Neuronal stem cell (in vitro differentiated cells): ENCODE measurements around the gene ZNF692.
"Not testable (repeated sequence)": the region's sequence is repeated elsewhere in the genome, so short reads cannot be mapped to it uniquely, and the experiment has no call there.

Experiments
- DNase-seq: peaks from one replicate; pipeline ENCODE4 v3.0.0-alpha.2; 2013; ENCODE audit warnings: low spot score
- H2AFZ ChIP-seq: one replicate; pipeline ENCODE4 v1.6.1; 2013; ENCODE audit warnings: mild to moderate bottlenecking, low read length, inconsistent platforms
- H2AK5ac ChIP-seq: 2 replicates; pipeline ENCODE4 v1.6.1; 2013; ENCODE audit warnings: low read depth, mild to moderate bottlenecking, inconsistent platforms, low read length, moderate library complexity, mixed read lengths
- H2BK120ac ChIP-seq: 2 replicates; pipeline ENCODE4 v1.6.1; 2013; ENCODE audit warnings: low read depth, mild to moderate bottlenecking, inconsistent platforms, low read length, moderate library complexity, mixed read lengths
- H2BK12ac ChIP-seq: one replicate; pipeline ENCODE4 v1.6.1; 2013; ENCODE audit warnings: low read length, inconsistent platforms
- H2BK15ac ChIP-seq: 2 replicates; pipeline ENCODE4 v1.6.1; 2013; ENCODE audit warnings: mild to moderate bottlenecking, low read length, inconsistent platforms, mixed read lengths
- H2BK5ac ChIP-seq: one replicate; pipeline ENCODE4 v1.6.1; 2013; ENCODE audit warnings: inconsistent platforms, mild to moderate bottlenecking, low read length, moderate library complexity
- H3K14ac ChIP-seq: one replicate; pipeline ENCODE4 v1.6.1; 2013; ENCODE audit warnings: low read length, inconsistent platforms
- H3K18ac ChIP-seq: 2 replicates; pipeline ENCODE4 v1.6.1; 2013; ENCODE audit warnings: low read length, inconsistent platforms
- H3K23ac ChIP-seq: 2 replicates; pipeline ENCODE4 v1.6.1; 2013; ENCODE audit warnings: low read depth, mild to moderate bottlenecking, mixed read lengths, low read length, inconsistent platforms; ENCODE audit not compliant: poor library complexity
- H3K27ac ChIP-seq: replicated peaks from 3 replicates; pipeline ENCODE4 v1.5.1; 2013; ENCODE audit warnings: low read length, inconsistent platforms
- H3K27me3 ChIP-seq, 3 experiments: 2 replicates each; pipeline ENCODE4 v1.6.1; 2013; ENCODE audit warnings: low read length in 3 of 3, mild to moderate bottlenecking in 2 of 3, inconsistent platforms in 1 of 3, low read depth in 1 of 3, mixed read lengths in 1 of 3, moderate library complexity in 1 of 3; ENCODE audit not compliant: control insufficient read depth in 3 of 3, insufficient read depth in 3 of 3
- H3K36me3 ChIP-seq, 2 donors: replicated peaks in 1 of 2; 2 replicates each; pipeline ENCODE4 v1.6.1; 2013; ENCODE audit warnings: low read length in 2 of 2; ENCODE audit not compliant: control insufficient read depth in 2 of 2, insufficient read depth in 2 of 2
- H3K4ac ChIP-seq: 2 replicates; pipeline ENCODE4 v1.6.1; 2013; ENCODE audit warnings: inconsistent platforms, mild to moderate bottlenecking, low read length, moderate library complexity
- H3K4me1 ChIP-seq, 2 donors: 1 replicate in 1 of 2; 2 replicates in 1 of 2; pipeline ENCODE4 v1.6.1; 2013; ENCODE audit warnings: low read length in 2 of 2, low read depth in 1 of 2; ENCODE audit not compliant: control insufficient read depth in 2 of 2, insufficient read depth in 1 of 2
- H3K4me2 ChIP-seq: one replicate; pipeline ENCODE4 v1.6.1; 2013; ENCODE audit warnings: mild to moderate bottlenecking, low read length, inconsistent platforms; ENCODE audit not compliant: insufficient read depth, poor library complexity, severe bottlenecking
- H3K4me3 ChIP-seq, 2 donors: 2 replicates each; pipeline ENCODE4 v1.5.1; 2013; ENCODE audit warnings: low read length in 2 of 2, mild to moderate bottlenecking in 2 of 2, inconsistent platforms in 1 of 2, moderate library complexity in 1 of 2
- H3K79me1 ChIP-seq: one replicate; pipeline ENCODE4 v1.6.1; 2013; ENCODE audit warnings: low read depth, mild to moderate bottlenecking, inconsistent platforms, low read length, moderate library complexity
- H3K9ac ChIP-seq: one replicate; pipeline ENCODE4 v1.6.1; 2013; ENCODE audit warnings: mild to moderate bottlenecking, low read depth, low read length, inconsistent platforms; ENCODE audit not compliant: poor library complexity
- H3K9me3 ChIP-seq, 2 donors: replicated peaks in 1 of 2; 2 replicates each; pipeline versions ENCODE3 to v1.6.1; 2013; ENCODE audit warnings: low read length in 2 of 2, mild to moderate bottlenecking in 2 of 2, inconsistent platforms in 1 of 2, low read depth in 1 of 2, mixed read lengths in 1 of 2, moderate library complexity in 1 of 2; ENCODE audit not compliant: control insufficient read depth in 2 of 2, insufficient read depth in 1 of 2
- H4K8ac ChIP-seq: one replicate; pipeline ENCODE4 v1.6.1; 2013; ENCODE audit warnings: low read depth, mild to moderate bottlenecking, inconsistent platforms, low read length, moderate library complexity
- H4K91ac ChIP-seq: one replicate; pipeline ENCODE4 v1.6.1; 2013; ENCODE audit warnings: low read length, low read depth, mild to moderate bottlenecking, inconsistent platforms; ENCODE audit not compliant: poor library complexity
- WGBS, 2 donors: extraction: QIAGEN DNeasy Blood & Tissue Kit; methylation state at CpG; one replicate each; pipeline ENCODE4 v1.1.7; 2013; ENCODE audit warnings: missing lambda C conversion rate in 2 of 2, mixed read lengths in 1 of 2; ENCODE audit not compliant: insufficient read length in 2 of 2, insufficient replicate concordance in 1 of 2; ENCODE audit errors: extremely low coverage in 2 of 2; 5-methylcytosine and 5-hydroxymethylcytosine counted together

The ZNF692 gene

GRCh38 chr1:248890549-248891498 is 31.9 kb upstream of the ZNF692 start:
- Histone ChIP-seq H2BK120ac (no peak overlapping the region), H2BK12ac (peak overlapping the region; percentile 76), H3K27ac (no peak overlapping the region), H3K9me3 (no peaks in the 10 kb centered on the region), H3K79me1 (no peaks in the 10 kb centered on the region), H4K91ac (peak overlapping the region; percentile 83), H2AK5ac (peak overlapping the region; percentile 35), H3K4me3 (peak overlapping the region in 1 of 2 donors; percentile 70), H3K9ac (no peak overlapping the region), H4K8ac (no peak overlapping the region), H3K14ac (peak overlapping the region; percentile 91), H3K4me2 (no peak overlapping the region), H3K27me3 (no peaks in the 10 kb centered on the region), H3K4me1 (peaks cover 1 to 5% of the 10 kb centered on the region in 2 donors), H2AFZ (no peak overlapping the region), H3K36me3 (no peaks in the 10 kb centered on the region), H3K23ac (peak overlapping the region; percentile 56), H2BK5ac (no peak overlapping the region), H3K4ac (no peak overlapping the region), H3K18ac (peak overlapping the region; percentile 70), H2BK15ac (peak overlapping the region; percentile 27)
- WGBS, 2 donors = 100% methylated on average over 5 of the region's 9 CpGs; no CpG with 5 or more reads in 1 of the 2 donors
- DNase-seq = no peak

- not testable (repeated sequence) for H3K4me2 ChIP-seq, H3K9ac ChIP-seq, H2BK15ac ChIP-seq, H3K14ac ChIP-seq, H2BK5ac ChIP-seq, H3K27ac ChIP-seq, H2BK12ac ChIP-seq, DNase-seq, H3K4me3 ChIP-seq, H2BK120ac ChIP-seq, H3K23ac ChIP-seq, H3K4ac ChIP-seq, H4K8ac ChIP-seq, H3K36me3 ChIP-seq, H4K91ac ChIP-seq, H2AK5ac ChIP-seq, H3K9me3 ChIP-seq, H2AFZ ChIP-seq, H3K27me3 ChIP-seq, H3K18ac ChIP-seq, H3K79me1 ChIP-seq, H3K4me1 ChIP-seq
- no CpG with 5 or more reads among the region's 10 CpGs for WGBS, 2 donors
These were observed 31.0 kb upstream of the ZNF692 start for GRCh38 chr1:248889914-248890243.

- no peaks in the 10 kb centered on the region for H3K27me3 ChIP-seq
- H2BK5ac ChIP-seq = no peak overlapping the region
- no CpG with 5 or more reads among the region's 1 CpG for WGBS, 2 donors
- no peak overlapping the region for H3K18ac ChIP-seq
- H3K9ac ChIP-seq = no peak overlapping the region
- peak overlapping the region; percentile 66 for H2AFZ ChIP-seq
- H3K79me1 ChIP-seq = no peaks in the 10 kb centered on the region
- no peak overlapping the region for H2BK12ac ChIP-seq
- H4K91ac ChIP-seq = no peak overlapping the region
- H3K4me1 ChIP-seq = peaks cover 1 to 5% of the 10 kb centered on the region in 2 donors
- no peak overlapping the region for H4K8ac ChIP-seq
- H3K27ac ChIP-seq = peak overlapping the region; percentile 1
- no peaks in the 10 kb centered on the region for H3K9me3 ChIP-seq
- DNase-seq = no peak
- no peaks in the 10 kb centered on the region for H3K36me3 ChIP-seq
- H3K14ac ChIP-seq = no peak overlapping the region
- H3K4me3 ChIP-seq = no peak overlapping the region
- no peak overlapping the region for H2AK5ac ChIP-seq
- no peak overlapping the region for H3K4me2 ChIP-seq
- H2BK120ac ChIP-seq = no peak overlapping the region
- H2BK15ac ChIP-seq = no peak overlapping the region
- H3K4ac ChIP-seq = no peak overlapping the region
- no peak overlapping the region for H3K23ac ChIP-seq
These were observed 27.5 kb upstream of the ZNF692 start for GRCh38 chr1:248886237-248886895.

GRCh38 chr1:248885646-248886045 is 26.8 kb upstream of the ZNF692 start:
- Histone ChIP-seq H3K36me3 (no peaks in the 10 kb centered on the region), H3K4ac (no peak overlapping the region), H2BK5ac (no peak overlapping the region), H2AK5ac (no peak overlapping the region), H3K4me1 (peaks cover 1 to 5% of the 10 kb centered on the region in 2 donors), H3K27ac (no peak overlapping the region), H2BK12ac (no peak overlapping the region), H3K4me2 (no peak overlapping the region), H3K14ac (no peak overlapping the region), H2BK15ac (no peak overlapping the region), H3K27me3 (no peaks in the 10 kb centered on the region), H3K9ac (no peak overlapping the region), H3K23ac (no peak overlapping the region), H2AFZ (no peak overlapping the region), H4K91ac (no peak overlapping the region), H3K4me3 (no peak overlapping the region), H2BK120ac (no peak overlapping the region), H3K9me3 (no peaks in the 10 kb centered on the region), H3K18ac (no peak overlapping the region), H3K79me1 (no peaks in the 10 kb centered on the region), H4K8ac (no peak overlapping the region)
- WGBS, 2 donors = no CpG with 5 or more reads among the region's 1 CpG
- no peak for DNase-seq
